Measurements from ENCODE around the gene ZCWPW1. TPM values are rescaled to one million over a fixed set of nuclear protein-coding genes. Genes with fewer than 3 reads are reported as not detected.
A peak's percentile ranks its signal among the peaks of the same experiment; 100 is the strongest.
"Not testable (repeated sequence)": the region's sequence is repeated elsewhere in the genome, so short reads cannot be mapped to it uniquely, and the experiment has no call there.

Gene ZCWPW1
- total RNA-seq, 2 donors from 2014 or later: 5.1 TPM

DNA sequence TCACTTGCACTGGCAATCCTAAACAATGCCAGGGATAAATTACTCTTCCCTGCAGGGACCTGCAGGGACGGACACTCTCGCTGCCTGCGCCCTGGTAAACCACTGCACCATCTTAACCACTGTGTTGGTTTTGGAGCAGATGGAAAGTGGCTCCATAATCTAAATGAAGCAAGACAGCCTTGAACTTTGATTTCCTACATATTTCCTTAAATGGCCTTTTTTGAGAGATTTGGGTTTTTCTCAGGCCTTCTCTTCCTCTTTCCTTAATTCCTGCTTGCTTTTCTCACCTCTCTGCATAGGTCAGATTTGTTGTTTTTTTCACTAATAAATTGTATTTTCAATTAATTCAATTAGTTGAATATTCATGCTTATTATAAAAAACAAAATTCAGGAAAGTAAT is 52.4 kb downstream of the ZCWPW1 start:
- peaks cover 9% of the 10 kb centered on the region for H3K4me1 Mint-ChIP-seq
- H3K36me3 Mint-ChIP-seq (ENCODE audit: low read depth): peaks cover 3% of the 10 kb centered on the region
- no peaks in the 10 kb centered on the region for H3K9me3 ChIP-seq (ENCODE audit: control insufficient read depth, low read length, poor library complexity, severe bottlenecking)
- no peak overlapping the region for H3K27ac Mint-ChIP-seq
- H3K27me3 Mint-ChIP-seq: peaks cover 6% of the 10 kb centered on the region
- no peak for ATAC-seq
- DNase-seq: no peak
- H3K4me3 Mint-ChIP-seq: no peak overlapping the region

- ATAC-seq (no peak), DNase-seq (no peak)
- Mint-ChIP-seq H3K4me3 (no peak overlapping the region), H3K27me3 (peaks cover 6% of the 10 kb centered on the region), H3K4me1 (peaks cover 7% of the 10 kb centered on the region), H3K36me3 (ENCODE audit: low read depth) (peaks cover 3% of the 10 kb centered on the region), H3K27ac (no peak overlapping the region)
- no peaks in the 10 kb centered on the region for H3K9me3 ChIP-seq (ENCODE audit: control insufficient read depth, low read length, poor library complexity, severe bottlenecking)
Observed at GRCh38 chr7:100374601-100375000, 53.9 kb downstream of the ZCWPW1 start.

DNA sequence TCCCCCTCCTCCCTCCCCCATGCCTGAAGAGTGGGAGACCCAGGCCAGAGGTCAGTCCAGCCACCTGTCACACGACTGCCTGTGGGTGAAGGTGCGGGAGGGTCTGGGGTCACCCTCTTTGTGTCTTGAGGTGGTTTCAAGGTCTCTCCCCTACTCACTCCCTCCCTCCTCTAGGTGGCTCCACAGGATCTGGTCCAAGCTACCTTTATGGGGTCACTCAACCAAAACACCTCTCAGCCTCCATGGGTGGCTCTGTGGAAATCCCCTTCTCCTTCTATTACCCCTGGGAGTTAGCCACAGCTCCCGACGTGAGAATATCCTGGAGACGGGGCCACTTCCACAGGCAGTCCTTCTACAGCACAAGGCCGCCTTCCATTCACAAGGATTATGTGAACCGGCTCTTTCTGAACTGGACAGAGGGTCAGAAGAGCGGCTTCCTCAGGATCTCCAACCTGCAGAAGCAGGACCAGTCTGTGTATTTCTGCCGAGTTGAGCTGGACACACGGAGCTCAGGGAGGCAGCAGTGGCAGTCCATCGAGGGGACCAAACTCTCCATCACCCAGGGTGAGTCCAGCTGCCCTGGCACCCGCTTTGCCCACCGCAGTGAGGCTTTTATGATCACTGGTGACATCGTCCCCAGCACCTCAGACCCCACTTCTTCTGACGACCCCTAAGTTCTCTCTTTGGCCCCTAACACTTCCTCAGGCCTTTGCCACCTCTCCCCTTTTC is 54.5 kb downstream of the ZCWPW1 start:
- H3K36me3 Mint-ChIP-seq (ENCODE audit: low read depth); ATAC-seq; H3K4me3 Mint-ChIP-seq; H3K4me1 Mint-ChIP-seq; H3K27ac Mint-ChIP-seq; H3K27me3 Mint-ChIP-seq; DNase-seq; H3K9me3 ChIP-seq (ENCODE audit: control insufficient read depth, low read length, poor library complexity, severe bottlenecking): not testable (repeated sequence)

- ATAC-seq (no peak), DNase-seq (no peak)
- H3K4me3 Mint-ChIP-seq: peak within 1 kb of the TSS; percentile 36
- H3K36me3 Mint-ChIP-seq (ENCODE audit: low read depth): peaks cover 3% of the 10 kb centered on the region
- H3K4me1 Mint-ChIP-seq: peaks cover 11% of the 10 kb centered on the region
- H3K9me3 ChIP-seq (ENCODE audit: control insufficient read depth, low read length, poor library complexity, severe bottlenecking): no peaks in the 10 kb centered on the region
- H3K27ac Mint-ChIP-seq: no peak within 1 kb of the TSS
- peaks cover 6% of the 10 kb centered on the region for H3K27me3 Mint-ChIP-seq
Observed at GRCh38 chr7:100373261-100373831, 55.2 kb downstream of the ZCWPW1 start, which contains the start of gene PILRA. Gene PILRA, plus strand, starts transcription at chr7:100373487. Its CDS starts 170 bp downstream, at chr7:100373657.

DNA sequence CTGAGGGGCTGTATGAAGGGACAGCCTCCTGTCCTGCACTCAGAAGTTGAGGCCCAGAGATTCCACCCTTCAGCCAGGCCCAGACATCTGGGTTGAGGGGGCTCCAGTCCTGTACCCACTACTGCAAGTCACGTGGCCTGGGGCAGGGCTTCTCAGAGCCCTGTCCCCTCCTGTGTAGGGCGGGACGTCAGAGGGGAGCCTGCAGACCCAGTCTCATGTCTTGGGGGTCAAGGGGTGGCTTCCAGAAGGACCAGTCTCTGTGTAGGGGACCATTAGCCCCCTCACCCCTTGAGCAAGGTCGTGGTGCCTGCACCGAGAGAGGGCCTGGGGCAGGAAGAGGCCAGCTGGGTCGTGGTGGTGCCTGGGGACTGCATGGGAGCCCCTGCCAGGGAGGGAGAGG is 55.8 kb downstream of the ZCWPW1 start:
- no peak for ATAC-seq
- H3K36me3 Mint-ChIP-seq (ENCODE audit: low read depth): peaks cover 3% of the 10 kb centered on the region
- no peak for DNase-seq
- peaks cover 13% of the 10 kb centered on the region for H3K4me1 Mint-ChIP-seq
- no peak overlapping the region for H3K27ac Mint-ChIP-seq
- no peak overlapping the region for H3K4me3 Mint-ChIP-seq
- H3K27me3 Mint-ChIP-seq: peaks cover 6% of the 10 kb centered on the region
- H3K9me3 ChIP-seq (ENCODE audit: control insufficient read depth, low read length, poor library complexity, severe bottlenecking): no peaks in the 10 kb centered on the region

DNA sequence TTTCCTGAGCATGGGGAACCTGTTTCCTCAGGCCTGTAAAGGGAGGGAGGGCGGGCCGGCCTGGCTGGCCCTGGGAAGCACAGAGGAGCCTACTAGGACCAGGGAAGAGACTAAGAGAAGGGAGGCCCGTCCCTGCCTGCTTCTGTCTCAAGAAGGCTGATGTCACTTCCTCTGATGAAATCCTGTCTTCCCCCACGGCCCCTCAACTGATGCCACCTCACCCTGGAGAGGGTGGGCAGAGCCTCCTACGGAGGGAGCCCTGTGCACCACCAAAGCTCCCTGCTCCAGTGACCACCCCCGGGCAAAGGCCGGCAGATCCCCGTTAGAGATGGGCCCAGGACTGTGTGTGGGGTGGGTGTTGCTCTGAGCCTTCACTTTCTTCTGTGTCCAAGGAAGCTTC is 56.2 kb downstream of the ZCWPW1 start:
- Mint-ChIP-seq H3K36me3 (ENCODE audit: low read depth) (peaks cover 3% of the 10 kb centered on the region), H3K4me1 (peaks cover 14% of the 10 kb centered on the region), H3K27ac (no peak overlapping the region), H3K27me3 (peaks cover 6% of the 10 kb centered on the region), H3K4me3 (no peak overlapping the region)
- ATAC-seq: no peak
- DNase-seq: no peak
- H3K9me3 ChIP-seq (ENCODE audit: control insufficient read depth, low read length, poor library complexity, severe bottlenecking): no peaks in the 10 kb centered on the region

DNA sequence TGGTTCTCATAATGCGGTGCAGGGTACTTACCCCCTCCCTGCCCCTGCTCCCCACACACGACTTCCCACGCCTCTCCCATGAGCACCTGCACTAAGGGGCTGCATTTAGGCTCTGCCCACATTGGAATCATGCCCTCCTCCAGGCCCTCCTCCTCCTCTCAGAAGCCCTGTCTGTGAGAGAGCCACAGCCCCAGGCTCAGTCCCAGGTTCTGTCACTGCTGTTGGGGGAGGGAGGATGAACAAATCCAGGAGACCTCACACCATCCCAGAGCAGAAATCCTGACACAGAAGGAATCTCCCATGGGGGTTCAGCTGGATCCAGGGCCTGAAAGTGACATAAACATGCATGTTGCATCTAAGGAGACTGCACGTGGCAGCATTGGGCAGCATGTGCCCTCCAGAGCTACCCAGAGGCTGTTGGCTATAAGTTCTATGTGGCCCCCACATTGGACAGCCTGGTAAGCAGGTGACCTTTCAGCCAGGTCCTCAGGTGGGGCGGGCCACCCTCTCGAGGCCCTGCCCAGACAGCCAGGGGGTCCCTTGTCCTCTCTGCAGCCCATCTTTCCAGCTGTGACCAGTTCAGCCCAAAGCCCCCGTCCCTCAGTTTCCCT is 56.8 kb downstream of the ZCWPW1 start:
- no peak for DNase-seq
- H3K27ac Mint-ChIP-seq: peak overlapping the region; percentile 66

DNA sequence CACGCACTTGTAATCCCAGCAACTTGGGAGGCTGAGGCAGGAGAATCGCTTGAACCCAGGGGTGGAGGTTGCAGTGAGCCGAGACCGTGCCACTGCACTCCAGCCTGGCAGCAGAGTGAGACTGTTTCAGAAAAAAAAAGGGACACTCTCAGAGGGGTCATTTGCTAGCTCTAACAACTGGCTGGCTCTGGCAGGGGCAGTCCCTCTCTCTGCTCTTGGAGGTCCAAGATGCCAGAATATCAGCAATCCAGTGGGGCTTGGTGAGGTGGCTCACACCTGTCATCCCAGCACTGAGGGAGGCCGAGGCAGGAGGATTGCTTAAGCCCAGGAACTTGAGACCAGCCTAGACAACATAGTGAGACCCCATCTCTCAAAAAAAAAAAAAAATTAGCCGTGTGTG is 57.8 kb downstream of the ZCWPW1 start:
- Mint-ChIP-seq H3K36me3 (ENCODE audit: low read depth) (peaks cover 3% of the 10 kb centered on the region), H3K4me1 (peaks cover 24% of the 10 kb centered on the region), H3K4me3 (no peak overlapping the region), H3K27ac (peak overlapping the region; percentile 66), H3K27me3 (peaks cover 6% of the 10 kb centered on the region)
- no peak for ATAC-seq
- H3K9me3 ChIP-seq (ENCODE audit: control insufficient read depth, low read length, poor library complexity, severe bottlenecking): no peaks in the 10 kb centered on the region
- DNase-seq: no peak

More for the DNA sequence above, 56.8 kb downstream of the ZCWPW1 start:
- no peaks in the 10 kb centered on the region for H3K9me3 ChIP-seq (ENCODE audit: control insufficient read depth, low read length, poor library complexity, severe bottlenecking)
- no peak for ATAC-seq
- peak overlapping the region; percentile 12 for H3K4me3 Mint-ChIP-seq
- peaks cover 3% of the 10 kb centered on the region for H3K36me3 Mint-ChIP-seq (ENCODE audit: low read depth)
- peaks cover 6% of the 10 kb centered on the region for H3K27me3 Mint-ChIP-seq
- peaks cover 16% of the 10 kb centered on the region for H3K4me1 Mint-ChIP-seq

GRCh38 chr7:100370303-100370702 is 58.2 kb downstream of the ZCWPW1 start:
- H3K36me3 Mint-ChIP-seq (ENCODE audit: low read depth): peaks cover 3% of the 10 kb centered on the region
- no peak for ATAC-seq
- no peak for DNase-seq
- no peaks in the 10 kb centered on the region for H3K9me3 ChIP-seq (ENCODE audit: control insufficient read depth, low read length, poor library complexity, severe bottlenecking)
- H3K27ac Mint-ChIP-seq: peak overlapping the region; percentile 66
- H3K4me3 Mint-ChIP-seq: peak overlapping the region; percentile 62
- H3K4me1 Mint-ChIP-seq: peaks cover 24% of the 10 kb centered on the region
- H3K27me3 Mint-ChIP-seq: peaks cover 5% of the 10 kb centered on the region

GRCh38 chr7:100369105-100369504 is 59.4 kb downstream of the ZCWPW1 start:
- Mint-ChIP-seq H3K27ac (peak overlapping the region; percentile 71), H3K4me1 (peaks cover 24% of the 10 kb centered on the region), H3K36me3 (ENCODE audit: low read depth) (peaks cover 2% of the 10 kb centered on the region), H3K27me3 (no peaks in the 10 kb centered on the region), H3K4me3 (peak overlapping the region; percentile 56)
- ATAC-seq (peak; percentile 65), DNase-seq (no peak)
- H3K9me3 ChIP-seq (ENCODE audit: control insufficient read depth, low read length, poor library complexity, severe bottlenecking): no peaks in the 10 kb centered on the region

GRCh38 chr7:100367676-100368613 is 60.6 kb downstream of the ZCWPW1 start:
- peak overlapping the region; percentile 51 for H3K27ac Mint-ChIP-seq
- H3K4me1 Mint-ChIP-seq: peaks cover 25% of the 10 kb centered on the region
- peaks cover 2% of the 10 kb centered on the region for H3K36me3 Mint-ChIP-seq (ENCODE audit: low read depth)
- no peak for DNase-seq
- no peaks in the 10 kb centered on the region for H3K27me3 Mint-ChIP-seq
- no peak overlapping the region for H3K4me3 Mint-ChIP-seq
- H3K9me3 ChIP-seq (ENCODE audit: control insufficient read depth, low read length, poor library complexity, severe bottlenecking): no peaks in the 10 kb centered on the region
- ATAC-seq: no peak

GRCh38 chr7:100367251-100367620 is 61.3 kb downstream of the ZCWPW1 start:
- H3K4me1 Mint-ChIP-seq: peaks cover 25% of the 10 kb centered on the region
- H3K9me3 ChIP-seq (ENCODE audit: control insufficient read depth, low read length, poor library complexity, severe bottlenecking): no peaks in the 10 kb centered on the region
- peaks cover 2% of the 10 kb centered on the region for H3K36me3 Mint-ChIP-seq (ENCODE audit: low read depth)
- no peak overlapping the region for H3K4me3 Mint-ChIP-seq
- H3K27ac Mint-ChIP-seq: peak overlapping the region; percentile 51
- no peaks in the 10 kb centered on the region for H3K27me3 Mint-ChIP-seq
- DNase-seq: no peak
- no peak for ATAC-seq
